Caco-2 (cell line): Measurements from ENCODE around the gene BRIP1. TPM values are rescaled to one million over a fixed set of nuclear protein-coding genes. Genes with fewer than 3 reads are reported as not detected.
"Not testable (repeated sequence)": the region's sequence is repeated elsewhere in the genome, so short reads cannot be mapped to it uniquely, and the experiment has no call there.

ENCODE experiments used
- BruUV-seq: library from RNA; stranded (reverse); fragments of 400-500 nt; replicated peaks from 2 replicates; lab custom pipeline; 2021; lab: Mats Ljungman, UMichigan
- CTCF ChIA-PET: fragments of 300-600 bp; sonication (Branson Sonifier 250); formaldehyde crosslinking; loops from one replicate; lab custom pipeline; 2022; ENCODE audit warnings: antibody characterized with exemption; lab: Charles Lee
- POLR2A ChIA-PET: fragments of 300-600 bp; sonication (Branson Sonifier 250); formaldehyde crosslinking; loops from one replicate; lab custom pipeline; 2022; ENCODE audit warnings: antibody characterized with exemption; lab: Charles Lee
- DNase-seq, 2 experiments: peaks; one replicate each; pipeline versions ENCODE4 v3.0.0 to v3.0.0-alpha.2; 2020 to 2022
- H3K27me3 ChIP-seq: replicated peaks from 2 replicates; pipeline ENCODE4 v1.6.0; 2011; ENCODE audit warnings: low read length; ENCODE audit not compliant: control insufficient read depth, insufficient read depth
- H3K36me3 ChIP-seq: 2 replicates; pipeline ENCODE4 v1.5.1; 2011; ENCODE audit warnings: low read length; ENCODE audit not compliant: control insufficient read depth, insufficient read depth
- H3K4me1 ChIP-seq: fragments of 250-450 bp; sonication (Bioruptor Pico); 2 replicates; pipeline ENCODE4 v1.5.1; 2020; ENCODE audit warnings: mild to moderate bottlenecking
- H3K4me3 ChIP-seq: 2 replicates; pipeline ENCODE4 v1.5.1; 2011; ENCODE audit warnings: low read depth, mild to moderate bottlenecking, control low read depth, low read length
- H3K9me3 ChIP-seq: fragments of 250-450 bp; sonication (Bioruptor Pico); 2 replicates; pipeline ENCODE4 v1.5.1; 2020; ENCODE audit warnings: mild to moderate bottlenecking, moderate library complexity
- H3K27ac Mint-ChIP-seq: one replicate; pipeline ENCODE4 v1.8.0; 2022; ENCODE audit warnings: mixed read lengths; ENCODE audit not compliant: unreplicated experiment
- H3K27me3 Mint-ChIP-seq: one replicate; pipeline ENCODE4 v1.8.0; 2022; ENCODE audit warnings: mixed read lengths; ENCODE audit not compliant: insufficient read depth, unreplicated experiment
- H3K36me3 Mint-ChIP-seq: one replicate; pipeline ENCODE4 v1.8.0; 2022; ENCODE audit warnings: mild to moderate bottlenecking, mixed read lengths; ENCODE audit not compliant: insufficient read depth, unreplicated experiment
- H3K4me1 Mint-ChIP-seq: one replicate; pipeline ENCODE4 v1.8.0; 2022; ENCODE audit warnings: low read depth, mixed read lengths; ENCODE audit not compliant: unreplicated experiment
- H3K4me3 Mint-ChIP-seq: one replicate; pipeline ENCODE4 v1.8.0; 2022; ENCODE audit warnings: mild to moderate bottlenecking, moderate library complexity, mixed read lengths; ENCODE audit not compliant: unreplicated experiment
- H3K9me3 Mint-ChIP-seq: one replicate; pipeline ENCODE4 v1.8.0; 2022; ENCODE audit warnings: mixed read lengths; ENCODE audit not compliant: unreplicated experiment
- CTCF ChIP-seq, 2 experiments: fragments of 200-600 bp in 1 of 2; IDR thresholded peaks; 1 replicate in 1 of 2; 2 replicates in 1 of 2; pipeline versions ENCODE4 v1.5.1 to v1.8.0; 2011 to 2022; ENCODE audit warnings: antibody characterized with exemption in 1 of 2, control low read depth in 1 of 2, inconsistent platforms in 1 of 2, low read depth in 1 of 2, low read length in 1 of 2, mild to moderate bottlenecking in 1 of 2, moderate library complexity in 1 of 2; ENCODE audit not compliant: insufficient read depth in 1 of 2, severe bottlenecking in 1 of 2, unreplicated experiment in 1 of 2
- intact Hi-C: fragments of 100-400 bp; cut with micrococcal nuclease; formaldehyde crosslinking; loops from one replicate; pipeline ENCODE4 v1.10.0; 2022; ENCODE audit not compliant: unreplicated experiment
- total RNA-seq: library from RNA; stranded (reverse); gene quantifications from 2 replicates; pipeline ENCODE4 v1.2.3, GENCODE V29; 2022

BRIP1 gene
- total RNA-seq, 1 experiment from 2014 or later = 18.3 TPM

- H3K9me3 ChIP-seq = peaks cover 9% of the 10 kb centered on the region; the same call in 1 of the 2 replicates
- no peak for TF ChIP-seq CTCF (IDR thresholded peaks at IDR 0.05; ENCODE audit: insufficient read depth in 1 of 2, low read depth in 1 of 2, low read length in 1 of 2, severe bottlenecking in 1 of 2, unreplicated experiment in 1 of 2)
- Mint-ChIP-seq H3K4me3 (no peak overlapping the region), H3K27ac (no peak overlapping the region), H3K4me1 (no peaks in the 10 kb centered on the region), H3K36me3 (no peaks in the 10 kb centered on the region), H3K9me3 (peaks cover 13% of the 10 kb centered on the region), H3K27me3 (no peaks in the 10 kb centered on the region)
- no peak for DNase-seq
- BruUV-seq = no TSS peak
- H3K36me3 ChIP-seq = no peaks in the 10 kb centered on the region
- H3K4me1 ChIP-seq = peaks cover 8% of the 10 kb centered on the region; the same call in 1 of the 2 replicates
- CTCF ChIA-PET = no interaction called here
- H3K27me3 ChIP-seq = no peaks in the 10 kb centered on the region
- H3K4me3 ChIP-seq = no peak overlapping the region
- POLR2A ChIA-PET = no interaction called here
- intact Hi-C loops = no loop called here
These were observed 140.9 kb downstream of the BRIP1 start for GRCh38 chr17:61722398-61722797.

GRCh38 chr17:61720016-61720795, 143.1 kb downstream of the BRIP1 start:
- H3K4me3 Mint-ChIP-seq = no peak overlapping the region
- no peak overlapping the region for H3K27ac Mint-ChIP-seq
- Histone ChIP-seq H3K4me3 (no peak overlapping the region), H3K36me3 (no peaks in the 10 kb centered on the region), H3K9me3 (peaks cover 12% of the 10 kb centered on the region; the same call in 1 of the 2 replicates), H3K4me1 (peaks cover 8% of the 10 kb centered on the region; the same call in 1 of the 2 replicates), H3K27me3 (no peaks in the 10 kb centered on the region)
- TF ChIP-seq CTCF (IDR thresholded peaks at IDR 0.05; ENCODE audit: insufficient read depth in 1 of 2, low read depth in 1 of 2, low read length in 1 of 2, severe bottlenecking in 1 of 2, unreplicated experiment in 1 of 2) = no peak
- no TSS peak for BruUV-seq
- CTCF ChIA-PET = no interaction called here
- peaks cover 6% of the 10 kb centered on the region for H3K36me3 Mint-ChIP-seq
- POLR2A ChIA-PET = interaction anchor here (0.5 kb wide), 1 partner anchor 143 kb away, joined by 4 read pairs; the partner anchor contains the start of gene BRIP1
- no peaks in the 10 kb centered on the region for H3K4me1 Mint-ChIP-seq
- peaks cover 26% of the 10 kb centered on the region for H3K9me3 Mint-ChIP-seq
- intact Hi-C loops = no loop called here
- no peak for DNase-seq
- no peaks in the 10 kb centered on the region for H3K27me3 Mint-ChIP-seq

GRCh38 chr17:61719220-61719619, 144.1 kb downstream of the BRIP1 start:
- BruUV-seq, H3K27me3 Mint-ChIP-seq, H3K4me3 Mint-ChIP-seq, H3K27me3 ChIP-seq, DNase-seq, H3K4me3 ChIP-seq, H3K27ac Mint-ChIP-seq, H3K36me3 ChIP-seq, CTCF ChIA-PET, H3K4me1 Mint-ChIP-seq, H3K4me1 ChIP-seq, H3K36me3 Mint-ChIP-seq, intact Hi-C loops: not testable (repeated sequence)
- peaks cover 26% of the 10 kb centered on the region for H3K9me3 Mint-ChIP-seq
- POLR2A ChIA-PET = interaction anchor here (0.5 kb wide), 1 partner anchor 144 kb away, joined by 4 read pairs; the partner anchor contains the start of gene BRIP1
- peaks cover 12% of the 10 kb centered on the region; the same call in 1 of the 2 replicates for H3K9me3 ChIP-seq
